Transverse colon (tissue), 4 donors: ENCODE measurements around the gene ASCL5.

Experiments used
- POLR2A ChIP-seq: fragments of 450-650 bp; IDR thresholded peaks from one replicate; pipeline ENCODE4 v1.6.1; 2016; ENCODE audit warnings: antibody characterized with exemption, mild to moderate bottlenecking, moderate library complexity
- POLR2AphosphoS5 ChIP-seq, 3 donors: sonication (generic); formaldehyde crosslinking; IDR thresholded peaks; one replicate each; pipeline ENCODE4 v1.6.1; 2016; ENCODE audit warnings: antibody characterized with exemption in 3 of 3
- TF ChIP-seq, protein P1 (sequence below), 5 experiments: fragments of 200-600 bp in 3 of 5; fragments of 450-650 bp in 2 of 5; sonication (generic) in 3 of 5; IDR thresholded peaks; 1 replicate in 2 of 5; 2 replicates in 3 of 5; pipeline ENCODE4 v1.5.1; 2016 to 2017; ENCODE audit warnings: antibody characterized with exemption in 5 of 5, inconsistent platforms in 3 of 5, mild to moderate bottlenecking in 2 of 5, moderate library complexity in 1 of 5

DNA sequence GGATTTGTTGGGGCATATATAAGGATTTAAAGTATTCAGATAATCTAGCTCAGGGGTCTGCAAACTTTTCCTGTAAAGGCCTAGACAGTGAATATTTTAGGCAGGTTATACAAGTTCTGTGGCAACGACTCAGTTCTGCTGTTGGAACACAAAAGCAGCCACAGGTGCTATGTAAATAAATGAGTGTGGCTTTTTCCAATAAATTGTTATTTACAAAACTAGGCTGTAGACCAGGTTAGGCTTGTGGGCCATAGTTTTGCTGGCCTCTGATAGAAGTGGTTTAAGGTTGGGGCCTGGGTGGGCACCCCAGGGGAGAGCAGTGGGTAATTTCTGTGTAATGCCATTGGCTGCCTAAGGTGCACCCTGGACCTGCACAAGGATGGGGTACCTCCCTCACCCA, 46.8 kb upstream of the ASCL5 start:
- TF ChIP-seq, protein P1, sequence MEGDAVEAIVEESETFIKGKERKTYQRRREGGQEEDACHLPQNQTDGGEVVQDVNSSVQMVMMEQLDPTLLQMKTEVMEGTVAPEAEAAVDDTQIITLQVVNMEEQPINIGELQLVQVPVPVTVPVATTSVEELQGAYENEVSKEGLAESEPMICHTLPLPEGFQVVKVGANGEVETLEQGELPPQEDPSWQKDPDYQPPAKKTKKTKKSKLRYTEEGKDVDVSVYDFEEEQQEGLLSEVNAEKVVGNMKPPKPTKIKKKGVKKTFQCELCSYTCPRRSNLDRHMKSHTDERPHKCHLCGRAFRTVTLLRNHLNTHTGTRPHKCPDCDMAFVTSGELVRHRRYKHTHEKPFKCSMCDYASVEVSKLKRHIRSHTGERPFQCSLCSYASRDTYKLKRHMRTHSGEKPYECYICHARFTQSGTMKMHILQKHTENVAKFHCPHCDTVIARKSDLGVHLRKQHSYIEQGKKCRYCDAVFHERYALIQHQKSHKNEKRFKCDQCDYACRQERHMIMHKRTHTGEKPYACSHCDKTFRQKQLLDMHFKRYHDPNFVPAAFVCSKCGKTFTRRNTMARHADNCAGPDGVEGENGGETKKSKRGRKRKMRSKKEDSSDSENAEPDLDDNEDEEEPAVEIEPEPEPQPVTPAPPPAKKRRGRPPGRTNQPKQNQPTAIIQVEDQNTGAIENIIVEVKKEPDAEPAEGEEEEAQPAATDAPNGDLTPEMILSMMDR (IDR thresholded peaks at IDR 0.05) = no peak
- TF ChIP-seq POLR2AphosphoS5 (IDR thresholded peaks at IDR 0.05) = no peak
- TF ChIP-seq POLR2A = no peak
